H1 (cell line): ENCODE results near the gene GLIPR2. TPM values are rescaled to one million over a fixed set of nuclear protein-coding genes. Genes with fewer than 3 reads are reported as not detected.

Experiments used
- CTCF ChIA-PET: fragments of 300-600 bp; sonication (Branson Sonifier 250); formaldehyde crosslinking; loops from one replicate; lab custom pipeline; 2021; ENCODE audit not compliant: partially characterized antibody; lab: Charles Lee
- POLR2A ChIA-PET: fragments of 300-600 bp; sonication (Branson Sonifier 250); formaldehyde crosslinking; loops from one replicate; lab custom pipeline; 2021; ENCODE audit warnings: inconsistent platforms; ENCODE audit not compliant: partially characterized antibody; lab: Charles Lee
- DNase-seq, 2 experiments: peaks; one replicate each; pipeline versions ENCODE4 v3.0.0 to v3.0.0-alpha.2; 2010 to 2022; ENCODE audit warnings: low spot score in 2 of 2, low read depth in 1 of 2, mixed read lengths in 1 of 2
- FAIRE-seq: peaks from 2 replicates; lab custom pipeline; 2011; peaks lifted over from hg19 to GRCh38; lab: Jason Lieb, UNC
- H2AFZ ChIP-seq: 2 replicates; pipeline ENCODE4 v1.8.1; 2012; ENCODE audit warnings: low read length, inconsistent platforms
- H2AK5ac ChIP-seq: 2 replicates; pipeline ENCODE4 v1.6.1; 2013; ENCODE audit warnings: low read depth, low read length
- H2BK120ac ChIP-seq: replicated peaks from 2 replicates; pipeline ENCODE3; 2013; ENCODE audit warnings: low read depth, low read length, inconsistent platforms
- H2BK12ac ChIP-seq: 2 replicates; pipeline ENCODE4 v1.6.1; 2013; ENCODE audit warnings: low read depth, low read length
- H2BK15ac ChIP-seq: 2 replicates; pipeline ENCODE4 v1.6.1; 2013; ENCODE audit warnings: low read length
- H2BK20ac ChIP-seq: 2 replicates; pipeline ENCODE4 v1.6.1; 2013; ENCODE audit warnings: low read length
- H2BK5ac ChIP-seq: 2 replicates; pipeline ENCODE4 v1.6.1; 2013; ENCODE audit warnings: low read depth, low read length
- H3K14ac ChIP-seq: 2 replicates; pipeline ENCODE4 v1.6.1; 2013; ENCODE audit warnings: inconsistent platforms; ENCODE audit not compliant: insufficient read length
- H3K18ac ChIP-seq: 2 replicates; pipeline ENCODE4 v1.6.1; 2013; ENCODE audit warnings: low read length; ENCODE audit errors: extremely low read depth
- H3K23ac ChIP-seq: 2 replicates; pipeline ENCODE4 v1.6.1; 2013; ENCODE audit warnings: inconsistent platforms; ENCODE audit not compliant: insufficient read length
- H3K23me2 ChIP-seq: 2 replicates; pipeline ENCODE4 v1.6.1; 2013; ENCODE audit warnings: low read depth, low read length
- H3K27ac ChIP-seq: 2 replicates; pipeline ENCODE4 v1.6.1; 2011; ENCODE audit warnings: low read depth, low read length, inconsistent platforms
- H3K27me3 ChIP-seq, 4 experiments: replicated peaks in 1 of 4; 1 replicate in 1 of 4; 2 replicates in 3 of 4; pipeline versions ENCODE4 v1.6.1 to v1.8.1; 2011 to 2013; ENCODE audit warnings: low read length in 3 of 4, mild to moderate bottlenecking in 3 of 4, inconsistent platforms in 2 of 4, mixed read lengths in 2 of 4, moderate library complexity in 1 of 4; ENCODE audit not compliant: control insufficient read depth in 3 of 4, insufficient read depth in 3 of 4; ENCODE audit errors: extremely low read depth in 1 of 4
- H3K36me3 ChIP-seq, 4 experiments: 2 replicates each; pipeline versions ENCODE4 v1.6.1 to v1.8.1; 2011 to 2013; ENCODE audit warnings: mild to moderate bottlenecking in 4 of 4, low read length in 3 of 4, moderate library complexity in 2 of 4, control low read depth in 1 of 4, inconsistent platforms in 1 of 4; ENCODE audit not compliant: insufficient read depth in 4 of 4, control insufficient read depth in 2 of 4
- H3K4ac ChIP-seq: replicated peaks from 2 replicates; pipeline ENCODE3; 2013; ENCODE audit warnings: low read length, low read depth, mixed read lengths, inconsistent platforms; ENCODE audit not compliant: insufficient read length
- H3K4me1 ChIP-seq, 4 experiments: replicated peaks in 1 of 4; 1 replicate in 1 of 4; 2 replicates in 3 of 4; pipeline versions ENCODE4 v1.6.1 to v1.8.1; 2011 to 2013; ENCODE audit warnings: low read length in 3 of 4, inconsistent platforms in 2 of 4, mixed read lengths in 1 of 4; ENCODE audit not compliant: insufficient read depth in 4 of 4, control insufficient read depth in 3 of 4
- H3K4me2 ChIP-seq, 2 experiments: 2 replicates each; pipeline versions ENCODE4 v1.6.1 to v1.8.1; 2011 to 2013; ENCODE audit warnings: low read depth in 2 of 2, low read length in 2 of 2, control low read depth in 1 of 2, inconsistent platforms in 1 of 2, mild to moderate bottlenecking in 1 of 2; ENCODE audit not compliant: insufficient read depth in 1 of 2
- H3K4me3 ChIP-seq, 4 experiments: fragments of 200-600, 300-600 bp in 1 of 4; sonication (generic), shearing (Covaris generic), sonication (Bioruptor Twin) in 1 of 4; 2 replicates each; pipeline versions ENCODE4 v1.5.1 to v1.8.1; 2011 to 2016; ENCODE audit warnings: low read length in 4 of 4, low read depth in 3 of 4, control low read depth in 2 of 4, inconsistent platforms in 2 of 4, mild to moderate bottlenecking in 2 of 4, mixed read lengths in 1 of 4, moderate library complexity in 1 of 4; ENCODE audit not compliant: insufficient read depth in 2 of 4; ENCODE audit errors: extremely low read depth in 1 of 4
- H3K56ac ChIP-seq: replicated peaks from 2 replicates; pipeline ENCODE3; 2013; ENCODE audit warnings: low read depth, mild to moderate bottlenecking, mixed read lengths, low read length, inconsistent platforms; ENCODE audit not compliant: insufficient read length
- H3K79me1 ChIP-seq: 2 replicates; pipeline ENCODE4 v1.6.1; 2013; ENCODE audit warnings: low read depth, low read length, control low read depth
- H3K79me2 ChIP-seq, 2 experiments: 2 replicates each; pipeline versions ENCODE4 v1.6.1 to v1.8.1; 2012 to 2013; ENCODE audit warnings: low read length in 2 of 2, mild to moderate bottlenecking in 2 of 2, inconsistent platforms in 1 of 2; ENCODE audit not compliant: insufficient read depth in 2 of 2, control insufficient read depth in 1 of 2
- H3K9ac ChIP-seq, 4 experiments: replicated peaks in 1 of 4; 1 replicate in 1 of 4; 2 replicates in 3 of 4; pipeline versions ENCODE4 v1.6.1 to v1.8.1; 2011 to 2013; ENCODE audit warnings: low read depth in 3 of 4, low read length in 3 of 4, control low read depth in 2 of 4, mild to moderate bottlenecking in 2 of 4, moderate library complexity in 2 of 4, inconsistent platforms in 1 of 4; ENCODE audit errors: extremely low read depth in 1 of 4
- H3K9me3 ChIP-seq, 2 experiments: 2 replicates each; pipeline versions ENCODE4 v1.6.1 to v1.8.1; 2012 to 2013; ENCODE audit warnings: mild to moderate bottlenecking in 2 of 2, moderate library complexity in 2 of 2, control low read depth in 1 of 2, inconsistent platforms in 1 of 2, low read depth in 1 of 2, low read length in 1 of 2, mixed read lengths in 1 of 2; ENCODE audit not compliant: insufficient read depth in 2 of 2
- H4K20me1 ChIP-seq, 2 experiments: replicated peaks in 1 of 2; 2 replicates each; pipeline versions ENCODE3 to v1.8.1; 2011 to 2013; ENCODE audit warnings: inconsistent platforms in 2 of 2, low read length in 2 of 2, mild to moderate bottlenecking in 1 of 2; ENCODE audit not compliant: insufficient read depth in 2 of 2, control insufficient read depth in 1 of 2
- H4K5ac ChIP-seq: 2 replicates; pipeline ENCODE4 v1.6.1; 2013; ENCODE audit warnings: low read length, low read depth, mixed read lengths, inconsistent platforms; ENCODE audit not compliant: insufficient read length
- H4K8ac ChIP-seq: 2 replicates; pipeline ENCODE4 v1.8.0; 2013; ENCODE audit warnings: mild to moderate bottlenecking, moderate library complexity, low read length, inconsistent platforms; ENCODE audit not compliant: insufficient read depth; ENCODE audit errors: extremely low read depth
- H4K91ac ChIP-seq: replicated peaks from 2 replicates; pipeline ENCODE3; 2013; ENCODE audit warnings: low read length, mixed read lengths, inconsistent platforms; ENCODE audit not compliant: insufficient read length
- EGR1 ChIP-seq: IDR thresholded peaks from 2 replicates; pipeline ENCODE4 v1.6.1; 2011; ENCODE audit warnings: low read depth, low read length, borderline replicate concordance
- KDM4A ChIP-seq: IDR thresholded peaks from one replicate; pipeline ENCODE4 v1.7.1; 2012; ENCODE audit warnings: low read depth, mild to moderate bottlenecking, moderate library complexity, low read length, inconsistent platforms; ENCODE audit not compliant: severe bottlenecking
- MAFK ChIP-seq: IDR thresholded peaks from 2 replicates; pipeline ENCODE4 v1.6.1; 2012; ENCODE audit warnings: low read depth, mild to moderate bottlenecking, improper control_type of control experiment, low read length
- NANOG ChIP-seq: IDR thresholded peaks from 2 replicates; pipeline ENCODE4 v1.6.1; 2011; ENCODE audit warnings: low read length, low read depth, mild to moderate bottlenecking, inconsistent platforms; ENCODE audit not compliant: insufficient read depth, poor library complexity, severe bottlenecking
- RBBP5 ChIP-seq: IDR thresholded peaks from 2 replicates; pipeline ENCODE4 v1.7.1; 2012; ENCODE audit warnings: low read depth, mild to moderate bottlenecking, inconsistent platforms, low read length, moderate library complexity, borderline replicate concordance
- TAF7 ChIP-seq: optimal IDR thresholded peaks from 2 replicates; pipeline ENCODE3; 2011; ENCODE audit warnings: low read depth, mild to moderate bottlenecking, inconsistent platforms, low read length, moderate library complexity, borderline replicate concordance
- YY1 ChIP-seq: IDR thresholded peaks from 2 replicates; pipeline ENCODE4 v1.6.1; 2011; ENCODE audit warnings: low read depth, mild to moderate bottlenecking, low read length
- ZNF274 ChIP-seq: IDR thresholded peaks from 2 replicates; pipeline ENCODE4 v1.7.0; 2012; ENCODE audit warnings: low read length, borderline replicate concordance; ENCODE audit errors: extremely low read depth
- WGBS, 2 experiments: shearing (Covaris generic) in 1 of 2; methylation state at CpG; one replicate each; pipeline versions ENCODE4 v1.1.6 to v1.1.7; 2013 to 2015; ENCODE audit warnings: low lambda C conversion rate in 2 of 2, mixed read lengths in 2 of 2, inconsistent platforms in 1 of 2, low coverage in 1 of 2, missing lambda C conversion rate in 1 of 2; ENCODE audit not compliant: insufficient replicate concordance in 2 of 2, insufficient coverage in 1 of 2, insufficient read length in 1 of 2; ENCODE audit errors: extremely low coverage in 1 of 2, missing lambda C conversion rate in 1 of 2; 5-methylcytosine and 5-hydroxymethylcytosine counted together
- polyA plus RNA-seq, 7 experiments: library from polyadenylated mRNA; depleted of rRNA in 3 of 7; stranded (reverse) in 5 of 7; unstranded in 2 of 7; fragments of >200 nt in 5 of 7; fragments of 200-250 nt in 2 of 7; gene quantifications; 1 replicate in 5 of 7; 2 replicates in 1 of 7; 4 replicates in 1 of 7; pipeline versions ENCODE4 v1.2.1 to v1.2.3, GENCODE V29; 2011 to 2013; ENCODE audit warnings: missing spikeins in 2 of 7, mixed read lengths in 2 of 7
- total RNA-seq: library from RNA; stranded (reverse); fragmentation: NEBNext Ultra II Directional; extraction: Animal tissue kit (Norgen Biotek cat#: 25700); gene quantifications from 2 replicates; pipeline ENCODE4 v1.2.1, GENCODE V29; 2021
- TF ChIP-seq, protein P1 (sequence below): IDR thresholded peaks from 2 replicates; pipeline ENCODE4 v1.6.1; 2012; ENCODE audit warnings: low read length, inconsistent platforms

The GLIPR2 gene
- total and polyA plus RNA-seq, 2 of the 8 experiments (the other 6 are each of a cell fraction or from before 2014, with no cell fraction given) = 7.9 to 12.0 TPM

DNA sequence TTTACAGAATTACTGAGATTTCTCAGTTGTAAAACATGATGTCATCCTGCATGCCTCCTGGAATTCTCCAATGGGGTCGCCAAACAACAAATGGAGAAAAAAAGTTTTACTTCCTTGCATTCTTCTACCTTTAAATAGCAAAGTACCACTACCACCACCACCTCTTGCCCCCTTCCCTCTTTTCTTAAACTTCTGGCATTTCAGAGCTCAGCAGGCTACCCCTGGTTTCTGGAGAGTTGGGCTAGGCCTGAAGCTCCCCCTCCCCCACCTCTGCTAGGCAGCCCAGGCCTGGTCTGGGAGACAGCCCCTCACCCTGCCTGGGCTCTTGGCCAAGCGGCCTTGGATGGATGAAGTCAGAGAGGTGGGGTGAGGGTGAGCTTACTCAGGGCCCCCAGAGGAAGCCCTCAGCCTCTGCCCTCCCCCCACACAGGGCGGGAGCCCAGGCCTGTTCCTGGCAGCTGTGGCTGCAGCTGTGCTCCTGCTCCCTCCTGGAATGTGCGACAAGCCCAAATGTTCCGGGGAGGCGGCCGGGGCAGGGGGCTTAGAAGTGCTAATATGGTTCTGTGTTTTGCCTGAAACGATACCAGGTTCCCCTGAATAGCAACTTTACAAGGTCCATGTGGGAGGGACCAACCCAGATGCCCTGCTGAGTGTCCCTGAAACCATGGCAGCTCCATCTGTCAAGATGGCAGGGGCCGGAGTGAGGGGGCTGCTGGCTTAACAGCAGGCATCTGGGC, 26.7 kb downstream of the GLIPR2 start:
- Histone ChIP-seq H4K20me1 (no peaks in the 10 kb centered on the region), H3K18ac (peak overlapping the region; percentile 96), H3K56ac (peak overlapping the region; percentile 66), H3K23me2 (peaks cover 2% of the 10 kb centered on the region; the same call in 1 of the 2 replicates), H2BK20ac (peak overlapping the region; percentile 97), H2BK12ac (peak overlapping the region; percentile 99), H3K9me3 (no peaks in the 10 kb centered on the region), H4K5ac (peak overlapping the region; percentile 57), H3K79me2 (no peaks in the 10 kb centered on the region), H3K23ac (no peak overlapping the region), H3K36me3 (no peaks in the 10 kb centered on the region), H3K27me3 (no peaks in the 10 kb centered on the region), H3K27ac (peak overlapping the region; percentile 74), H3K4me2 (peak overlapping the region; percentile 60 to 62), H2BK120ac (peak overlapping the region; percentile 17), H4K91ac (no peak overlapping the region), H3K4me1 (peaks cover 11 to 25% (median 17%) of the 10 kb centered on the region in 4 experiments), H2AFZ (no peak overlapping the region), H3K4ac (peak overlapping the region; percentile 23), H2BK5ac (peak overlapping the region; percentile 93), H2AK5ac (no peak overlapping the region), H2BK15ac (no peak overlapping the region), H3K9ac (peak overlapping the region in 3 of 4 experiments; percentile 32 to 50 (median 41); a peak in 4 of 7 replicates), H3K4me3 (peak overlapping the region in 2 of 4 experiments; percentile 10 to 37; a peak in 3 of 8 replicates), H3K79me1 (no peaks in the 10 kb centered on the region), H3K14ac (no peak overlapping the region), H4K8ac (peak overlapping the region; percentile 77)
- DNase-seq (peak; percentile 78 to 85), FAIRE-seq (peak; percentile 48)
- WGBS, 2 experiments = 13% methylated on average over 9 of the region's 9 CpGs; no CpG with 5 or more reads in 1 of the 2 experiments
- ChIA-PET POLR2A (interaction anchor here (0.7 to 4.4 kb wide), 13 partner anchors 13 to 127 kb away, joined by 3 to 25 read pairs (median 5); partner anchors contain the start of genes CLTA, GLIPR2 and RECK), CTCF (interaction anchor here (0.7 to 10.2 kb wide), 17 partner anchors 7 to 208 kb away, joined by 3 to 153 read pairs (median 5); partner anchors contain the start of genes CLTA and GLIPR2)
- TF ChIP-seq YY1 (no peak; the same call in 1 of the 2 replicates), NANOG (no peak), KDM4A (no peak), TAF7 (no peak), ZNF274 (no peak), RBBP5 (peak; percentile 80; the same call in 1 of the 2 replicates), EGR1 (no peak), MAFK (no peak)
- TF ChIP-seq, protein P1, sequence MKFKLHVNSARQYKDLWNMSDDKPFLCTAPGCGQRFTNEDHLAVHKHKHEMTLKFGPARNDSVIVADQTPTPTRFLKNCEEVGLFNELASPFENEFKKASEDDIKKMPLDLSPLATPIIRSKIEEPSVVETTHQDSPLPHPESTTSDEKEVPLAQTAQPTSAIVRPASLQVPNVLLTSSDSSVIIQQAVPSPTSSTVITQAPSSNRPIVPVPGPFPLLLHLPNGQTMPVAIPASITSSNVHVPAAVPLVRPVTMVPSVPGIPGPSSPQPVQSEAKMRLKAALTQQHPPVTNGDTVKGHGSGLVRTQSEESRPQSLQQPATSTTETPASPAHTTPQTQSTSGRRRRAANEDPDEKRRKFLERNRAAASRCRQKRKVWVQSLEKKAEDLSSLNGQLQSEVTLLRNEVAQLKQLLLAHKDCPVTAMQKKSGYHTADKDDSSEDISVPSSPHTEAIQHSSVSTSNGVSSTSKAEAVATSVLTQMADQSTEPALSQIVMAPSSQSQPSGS = peak; percentile 96
